Transverse colon (tissue), 4 donors: Measurements from ENCODE around the gene PTMS.

Experiments
- CTCF ChIP-seq, 5 experiments: fragments of 200-600 bp in 3 of 5; fragments of 450-650 bp in 2 of 5; sonication (generic) in 3 of 5; IDR thresholded peaks; 1 replicate in 2 of 5; 2 replicates in 3 of 5; pipeline ENCODE4 v1.5.1; 2016 to 2017; ENCODE audit warnings: antibody characterized with exemption in 5 of 5, inconsistent platforms in 3 of 5, mild to moderate bottlenecking in 2 of 5, moderate library complexity in 1 of 5
- POLR2A ChIP-seq: fragments of 450-650 bp; IDR thresholded peaks from one replicate; pipeline ENCODE4 v1.6.1; 2016; ENCODE audit warnings: antibody characterized with exemption, mild to moderate bottlenecking, moderate library complexity
- POLR2AphosphoS5 ChIP-seq, 3 donors: sonication (generic); formaldehyde crosslinking; IDR thresholded peaks; one replicate each; pipeline ENCODE4 v1.6.1; 2016; ENCODE audit warnings: antibody characterized with exemption in 3 of 3

- TF ChIP-seq CTCF (IDR thresholded peaks at IDR 0.05) (no peak), POLR2A (no peak), POLR2AphosphoS5 (IDR thresholded peaks at IDR 0.05) (no peak)
Measured at GRCh38 chr12:6765048-6765633, 1.0 kb upstream of the PTMS start.
